Cardiac fibroblast (primary cell): Measurements from ENCODE around the gene FUOM.

Experiments
- DNase-seq, 2 donors: peaks; one replicate each; pipeline versions ENCODE4 v3.0.0 to v3.0.0-alpha.2; 2010; ENCODE audit warnings: low read depth in 2 of 2
- H3K4me3 ChIP-seq, 2 donors: replicated peaks in 1 of 2; 1 replicate in 1 of 2; 2 replicates in 1 of 2; pipeline ENCODE4 v1.5.1; 2011; ENCODE audit warnings: low read depth in 2 of 2, low read length in 2 of 2, mild to moderate bottlenecking in 2 of 2, moderate library complexity in 1 of 2
- CTCF ChIP-seq: IDR thresholded peaks from one replicate; pipeline ENCODE4 v1.5.1; 2011; ENCODE audit warnings: low read depth, mild to moderate bottlenecking, low read length, inconsistent platforms

The FUOM gene

GRCh38 chr10:133349577-133350011 is 8.2 kb downstream of the FUOM start:
- no peak for DNase-seq

DNA sequence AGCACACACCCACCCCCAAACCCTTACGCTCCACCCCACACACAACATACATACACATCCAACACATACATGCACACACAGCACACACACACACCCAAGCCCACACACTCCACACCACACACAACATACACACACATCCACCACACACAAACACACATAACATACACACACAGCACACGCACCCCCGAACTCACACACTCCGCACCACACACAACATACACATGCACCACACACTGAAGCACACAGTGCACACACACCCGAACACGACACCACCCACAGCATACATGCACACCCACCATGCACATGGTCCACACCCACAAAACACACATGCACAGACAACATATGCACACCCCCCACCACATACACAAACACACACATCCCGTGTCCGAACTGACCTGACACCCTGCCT is 8.7 kb downstream of the FUOM start:
- TF ChIP-seq CTCF: no peak

More at GRCh38 chr10:133349577-133350011, 8.2 kb downstream of the FUOM start:
- H3K4me3 ChIP-seq: no peak overlapping the region
- TF ChIP-seq CTCF: no peak

DNA sequence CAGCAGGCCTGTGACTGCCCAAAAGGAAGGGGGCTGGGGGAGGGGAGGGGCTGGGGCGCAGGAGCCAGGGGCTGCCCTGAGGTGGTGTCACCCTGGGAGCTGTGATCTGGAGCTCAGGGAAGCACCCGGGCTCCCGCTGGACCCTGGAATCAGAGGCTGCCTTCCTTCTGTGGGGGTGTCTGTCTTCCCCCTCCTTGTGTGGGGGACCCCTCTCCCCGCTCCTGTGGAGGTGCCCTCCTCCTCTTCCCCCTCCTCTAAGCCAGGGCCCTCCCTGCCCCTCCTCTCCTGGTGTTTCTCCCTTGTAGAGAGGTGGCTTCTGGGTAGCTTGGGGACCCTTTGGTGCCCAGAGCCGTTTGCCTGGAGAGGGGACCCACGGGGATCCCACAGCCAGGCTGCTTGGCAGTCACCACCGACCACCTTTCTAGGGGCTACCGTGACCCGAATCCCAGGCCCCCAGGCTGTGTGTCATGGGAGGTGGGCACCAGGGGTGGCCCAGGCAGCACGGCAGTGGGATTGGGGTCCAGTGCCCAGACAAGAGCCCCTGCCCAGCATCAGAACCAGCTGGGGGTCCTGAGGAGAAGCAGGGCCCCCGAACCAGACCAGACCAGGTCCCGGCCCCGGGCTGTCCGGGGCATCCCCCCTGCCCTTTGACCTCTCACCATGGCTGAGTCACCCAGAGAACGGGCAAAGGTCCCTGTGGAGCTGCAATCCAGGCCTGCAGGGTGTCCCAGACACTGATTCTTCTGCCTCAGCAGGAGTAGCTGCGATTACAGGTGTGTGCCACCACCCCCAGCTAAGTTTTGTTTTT is 9.9 kb downstream of the FUOM start:
- no peak for TF ChIP-seq CTCF
- no peak for DNase-seq
- H3K4me3 ChIP-seq: no peak overlapping the region

More for the DNA sequence above, 8.7 kb downstream of the FUOM start:
- no peak overlapping the region for H3K4me3 ChIP-seq
- DNase-seq: no peak

DNA sequence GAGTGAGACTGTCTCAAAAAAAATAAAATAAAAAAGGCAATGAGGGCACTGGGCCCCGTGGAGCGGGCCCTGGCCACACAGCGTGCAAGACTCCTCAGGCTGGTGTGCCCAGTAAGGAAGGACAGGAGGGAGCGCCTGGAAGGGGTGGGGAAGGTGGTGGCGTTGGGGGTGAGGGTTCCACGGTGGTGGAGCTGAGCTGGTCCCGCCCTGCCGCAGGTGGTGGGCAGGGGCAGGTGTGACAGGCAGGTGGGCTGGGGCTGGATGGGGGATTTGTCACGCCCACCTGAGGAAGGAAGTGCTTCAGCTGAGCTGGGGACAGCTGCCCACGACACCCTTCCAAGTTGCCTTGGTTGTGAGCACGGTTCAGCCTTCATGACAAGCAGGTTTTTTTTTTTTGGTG is 11.4 kb downstream of the FUOM start:
- DNase-seq: no peak
- no peak overlapping the region for H3K4me3 ChIP-seq
- TF ChIP-seq CTCF: no peak

GRCh38 chr10:133344236-133344635 is 13.6 kb downstream of the FUOM start:
- H3K4me3 ChIP-seq: no peak overlapping the region
- DNase-seq: no peak
- no peak for TF ChIP-seq CTCF

- no peak for DNase-seq
- TF ChIP-seq CTCF: no peak
Observed at GRCh38 chr10:133343558-133343957, 14.3 kb downstream of the FUOM start.

More at GRCh38 chr10:133343558-133343957, 14.3 kb downstream of the FUOM start:
- H3K4me3 ChIP-seq: no peak overlapping the region
